ENCODE data around the gene SLC18A3. TPM values are rescaled to one million over a fixed set of nuclear protein-coding genes. Genes with fewer than 3 reads are reported as not detected.

Gene SLC18A3
- total RNA-seq, 1 donor from 2014 or later, result 0.34 TPM

DNA sequence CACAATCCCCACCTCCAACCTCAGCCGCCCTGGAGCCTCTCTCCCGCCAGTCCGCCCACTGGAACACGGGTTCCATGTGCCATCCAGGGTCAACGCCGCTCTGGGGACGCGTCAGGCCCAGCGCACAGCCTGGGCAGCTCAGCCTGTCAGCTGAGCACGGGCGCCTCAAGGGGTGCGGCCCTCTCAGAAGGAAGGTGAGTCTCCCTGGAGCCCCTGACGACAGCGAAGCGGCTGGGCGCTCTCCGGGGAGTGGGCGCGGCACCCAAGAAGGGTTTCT, 1.2 kb upstream of the SLC18A3 start:
- TF ChIP-seq, protein P1, sequence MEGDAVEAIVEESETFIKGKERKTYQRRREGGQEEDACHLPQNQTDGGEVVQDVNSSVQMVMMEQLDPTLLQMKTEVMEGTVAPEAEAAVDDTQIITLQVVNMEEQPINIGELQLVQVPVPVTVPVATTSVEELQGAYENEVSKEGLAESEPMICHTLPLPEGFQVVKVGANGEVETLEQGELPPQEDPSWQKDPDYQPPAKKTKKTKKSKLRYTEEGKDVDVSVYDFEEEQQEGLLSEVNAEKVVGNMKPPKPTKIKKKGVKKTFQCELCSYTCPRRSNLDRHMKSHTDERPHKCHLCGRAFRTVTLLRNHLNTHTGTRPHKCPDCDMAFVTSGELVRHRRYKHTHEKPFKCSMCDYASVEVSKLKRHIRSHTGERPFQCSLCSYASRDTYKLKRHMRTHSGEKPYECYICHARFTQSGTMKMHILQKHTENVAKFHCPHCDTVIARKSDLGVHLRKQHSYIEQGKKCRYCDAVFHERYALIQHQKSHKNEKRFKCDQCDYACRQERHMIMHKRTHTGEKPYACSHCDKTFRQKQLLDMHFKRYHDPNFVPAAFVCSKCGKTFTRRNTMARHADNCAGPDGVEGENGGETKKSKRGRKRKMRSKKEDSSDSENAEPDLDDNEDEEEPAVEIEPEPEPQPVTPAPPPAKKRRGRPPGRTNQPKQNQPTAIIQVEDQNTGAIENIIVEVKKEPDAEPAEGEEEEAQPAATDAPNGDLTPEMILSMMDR (IDR thresholded peaks at IDR 0.05; ENCODE audit: unreplicated experiment), result no peak
- Mint-ChIP-seq H3K9me3 (no peaks in the 10 kb centered on the region), H3K36me3 (no peaks in the 10 kb centered on the region), H3K27ac (no peak overlapping the region), H3K4me3 (peak overlapping the region; percentile 58), H3K27me3 (ENCODE audit: low read depth) (peaks cover 93% of the 10 kb centered on the region), H3K4me1 (peaks cover 12% of the 10 kb centered on the region)
- DNase-seq (ENCODE audit: low spot score in 2 of 2, unreplicated experiment in 2 of 2), result no peak

DNA sequence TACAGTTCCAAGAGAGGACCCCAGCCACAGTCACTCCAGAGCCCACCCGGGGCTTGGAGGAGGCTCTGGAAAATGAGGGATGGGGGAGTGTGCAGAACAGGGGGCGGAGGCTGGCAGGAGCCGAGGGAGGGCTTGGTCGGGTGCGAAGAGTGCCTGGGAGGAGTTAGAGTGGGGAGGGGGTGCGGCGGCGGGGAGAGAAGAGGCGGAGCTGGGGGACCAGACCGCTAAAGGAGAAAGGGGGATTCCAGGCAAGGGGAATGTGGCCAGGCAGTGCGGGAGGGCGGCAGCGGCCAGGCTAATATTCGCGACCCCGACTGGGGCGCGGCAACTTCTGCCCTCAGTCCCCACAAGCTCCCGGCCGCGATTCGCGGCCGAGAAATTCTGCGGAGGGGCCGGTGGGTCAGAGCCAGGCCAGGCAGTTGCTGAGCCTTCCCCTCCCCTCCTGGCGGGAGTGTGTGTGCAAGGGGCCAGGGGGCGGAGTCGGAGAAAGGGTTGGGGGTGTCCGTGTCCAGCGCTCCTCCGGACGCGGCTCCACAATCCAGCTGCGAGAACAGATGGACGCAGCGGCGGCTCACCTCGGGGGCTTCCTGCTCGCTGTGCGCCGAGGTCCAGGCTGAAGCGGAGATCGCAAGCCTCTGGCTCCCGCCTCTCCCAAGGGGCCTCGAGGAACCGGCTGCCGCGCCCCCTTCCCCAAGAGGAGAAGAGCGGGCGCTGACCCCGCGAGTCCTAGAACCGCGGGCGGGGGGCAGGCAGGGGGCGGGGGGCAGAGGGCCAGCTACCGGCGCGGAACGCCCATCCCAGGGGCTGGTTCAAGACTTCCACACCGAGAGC, 612 bp upstream of the SLC18A3 start:
- Mint-ChIP-seq H3K27ac (no peak overlapping the region), H3K4me1 (peaks cover 12% of the 10 kb centered on the region), H3K4me3 (peak overlapping the region; percentile 58), H3K36me3 (no peaks in the 10 kb centered on the region), H3K27me3 (ENCODE audit: low read depth) (peaks cover 94% of the 10 kb centered on the region), H3K9me3 (no peaks in the 10 kb centered on the region)
- DNase-seq (ENCODE audit: low spot score in 2 of 2, unreplicated experiment in 2 of 2), result peak in 1 of 2 experiments; percentile 17
- TF ChIP-seq, protein P1 (IDR thresholded peaks at IDR 0.05; ENCODE audit: unreplicated experiment), result no peak

DNA sequence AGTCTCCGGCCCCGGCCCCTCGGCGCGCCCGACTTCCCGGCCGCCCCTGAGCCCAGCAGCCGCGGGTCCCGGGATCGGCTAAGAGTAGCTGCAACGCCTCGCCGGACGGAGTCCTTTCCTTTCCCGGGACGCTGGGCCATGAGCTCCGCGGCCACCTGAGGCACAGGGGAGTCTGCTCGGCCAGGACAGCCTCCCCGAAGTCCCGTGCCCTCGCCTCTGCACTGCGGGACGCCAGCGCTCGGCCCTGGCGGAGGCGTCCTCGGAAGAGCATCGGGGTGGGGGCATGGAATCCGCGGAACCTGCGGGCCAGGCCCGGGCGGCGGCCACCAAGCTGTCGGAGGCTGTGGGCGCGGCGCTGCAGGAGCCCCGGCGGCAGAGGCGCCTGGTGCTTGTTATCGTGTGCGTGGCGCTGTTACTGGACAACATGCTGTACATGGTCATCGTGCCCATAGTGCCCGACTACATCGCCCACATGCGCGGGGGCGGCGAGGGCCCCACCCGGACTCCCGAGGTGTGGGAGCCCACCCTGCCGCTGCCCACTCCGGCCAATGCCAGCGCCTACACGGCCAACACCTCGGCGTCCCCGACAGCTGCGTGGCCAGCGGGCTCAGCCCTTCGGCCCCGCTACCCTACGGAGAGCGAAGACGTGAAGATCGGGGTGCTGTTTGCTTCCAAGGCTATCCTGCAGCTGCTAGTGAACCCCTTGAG, 502 bp downstream of the SLC18A3 start:
- Mint-ChIP-seq H3K36me3 (no peaks in the 10 kb centered on the region), H3K27ac (no peak overlapping the region), H3K9me3 (no peaks in the 10 kb centered on the region), H3K4me3 (peak overlapping the region; percentile 26), H3K27me3 (ENCODE audit: low read depth) (peaks cover 94% of the 10 kb centered on the region), H3K4me1 (peaks cover 12% of the 10 kb centered on the region)
- TF ChIP-seq, protein P1 (IDR thresholded peaks at IDR 0.05; ENCODE audit: unreplicated experiment), result no peak
- peak in 1 of 2 experiments; percentile 12 for DNase-seq (ENCODE audit: low spot score in 2 of 2, unreplicated experiment in 2 of 2)

DNA sequence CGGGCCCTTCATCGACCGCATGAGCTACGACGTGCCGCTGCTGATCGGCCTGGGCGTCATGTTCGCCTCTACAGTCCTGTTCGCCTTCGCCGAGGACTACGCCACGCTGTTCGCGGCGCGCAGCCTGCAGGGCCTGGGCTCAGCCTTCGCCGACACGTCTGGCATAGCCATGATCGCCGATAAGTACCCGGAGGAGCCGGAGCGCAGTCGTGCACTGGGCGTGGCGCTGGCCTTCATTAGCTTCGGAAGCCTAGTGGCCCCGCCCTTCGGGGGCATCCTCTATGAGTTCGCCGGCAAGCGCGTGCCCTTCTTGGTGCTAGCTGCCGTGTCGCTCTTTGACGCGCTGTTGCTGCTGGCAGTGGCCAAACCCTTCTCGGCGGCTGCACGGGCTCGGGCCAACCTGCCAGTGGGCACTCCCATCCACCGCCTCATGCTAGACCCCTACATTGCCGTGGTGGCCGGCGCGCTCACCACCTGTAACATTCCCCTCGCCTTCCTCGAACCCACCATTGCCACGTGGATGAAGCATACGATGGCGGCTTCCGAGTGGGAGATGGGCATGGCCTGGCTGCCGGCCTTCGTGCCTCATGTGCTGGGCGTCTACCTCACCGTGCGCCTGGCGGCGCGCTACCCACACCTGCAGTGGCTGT, 1.2 kb downstream of the SLC18A3 start:
- TF ChIP-seq, protein P1 (IDR thresholded peaks at IDR 0.05; ENCODE audit: unreplicated experiment), result no peak
- Mint-ChIP-seq H3K27me3 (ENCODE audit: low read depth) (peaks cover 94% of the 10 kb centered on the region), H3K4me3 (peak overlapping the region; percentile 34), H3K4me1 (peaks cover 12% of the 10 kb centered on the region), H3K9me3 (no peaks in the 10 kb centered on the region), H3K27ac (no peak overlapping the region), H3K36me3 (no peaks in the 10 kb centered on the region)
- peak in 1 of 2 experiments; percentile 8 for DNase-seq (ENCODE audit: low spot score in 2 of 2, unreplicated experiment in 2 of 2)

DNA sequence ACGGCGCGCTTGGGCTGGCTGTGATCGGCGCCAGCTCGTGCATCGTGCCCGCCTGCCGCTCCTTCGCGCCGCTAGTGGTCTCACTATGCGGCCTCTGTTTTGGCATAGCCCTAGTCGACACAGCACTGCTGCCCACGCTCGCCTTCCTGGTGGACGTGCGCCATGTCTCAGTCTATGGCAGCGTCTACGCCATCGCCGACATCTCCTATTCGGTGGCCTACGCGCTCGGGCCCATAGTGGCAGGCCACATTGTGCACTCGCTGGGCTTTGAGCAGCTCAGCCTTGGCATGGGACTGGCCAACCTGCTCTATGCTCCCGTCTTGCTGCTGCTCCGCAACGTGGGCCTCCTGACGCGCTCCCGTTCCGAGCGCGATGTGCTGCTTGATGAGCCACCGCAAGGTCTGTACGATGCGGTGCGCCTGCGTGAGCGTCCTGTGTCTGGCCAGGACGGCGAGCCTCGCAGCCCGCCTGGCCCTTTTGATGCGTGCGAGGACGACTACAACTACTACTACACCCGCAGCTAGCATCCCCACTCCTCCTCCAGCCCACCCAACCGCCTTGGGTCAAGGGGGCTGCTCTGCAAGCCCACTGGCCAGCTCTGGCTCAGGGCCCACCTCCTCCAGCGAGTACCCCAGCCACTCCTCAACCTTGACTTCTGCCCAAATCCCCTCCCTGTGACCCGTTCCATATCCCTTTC, 1.9 kb downstream of the SLC18A3 start:
- no peaks in the 10 kb centered on the region for H3K36me3 Mint-ChIP-seq
- peak in 1 of 2 experiments; percentile 14 for DNase-seq (ENCODE audit: low spot score in 2 of 2, unreplicated experiment in 2 of 2)
- TF ChIP-seq, protein P1 (IDR thresholded peaks at IDR 0.05; ENCODE audit: unreplicated experiment), result no peak
- peaks cover 12% of the 10 kb centered on the region for H3K4me1 Mint-ChIP-seq
- no peak overlapping the region for H3K27ac Mint-ChIP-seq
- peaks cover 94% of the 10 kb centered on the region for H3K27me3 Mint-ChIP-seq (ENCODE audit: low read depth)
- H3K4me3 Mint-ChIP-seq, result peak overlapping the region; percentile 34
- H3K9me3 Mint-ChIP-seq, result no peaks in the 10 kb centered on the region

Data from mesothelial cell of epicardium (in vitro differentiated cells).